ENCODE results near the gene GDPD5.

Gene GDPD5

DNA sequence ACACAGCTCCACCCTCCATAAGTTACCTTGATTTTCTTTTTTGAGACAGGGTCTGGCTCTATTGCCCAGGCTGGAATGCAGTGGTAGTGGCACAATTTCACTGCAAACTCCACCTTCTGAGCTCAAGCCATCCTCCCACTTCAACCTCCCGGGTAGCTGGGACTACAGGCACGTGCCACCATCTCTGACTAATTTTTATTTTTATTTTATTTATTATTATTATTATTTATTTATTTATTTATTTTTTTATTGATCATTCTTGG is 116.9 kb downstream of the GDPD5 start:
- Histone ChIP-seq H3K79me2 (ENCODE audit: insufficient read depth, low read length) (0 out of 2 replicates have a peak, but pooled peaks cover under 1% of the 10 kb centered on the region), H3F3A (ENCODE audit: insufficient read depth, low read length) (no peaks in the 10 kb centered on the region; the same call in 1 of the 2 replicates), H3K27ac (ENCODE audit: low read depth, low read length, poor library complexity, severe bottlenecking) (no peak overlapping the region)

DNA sequence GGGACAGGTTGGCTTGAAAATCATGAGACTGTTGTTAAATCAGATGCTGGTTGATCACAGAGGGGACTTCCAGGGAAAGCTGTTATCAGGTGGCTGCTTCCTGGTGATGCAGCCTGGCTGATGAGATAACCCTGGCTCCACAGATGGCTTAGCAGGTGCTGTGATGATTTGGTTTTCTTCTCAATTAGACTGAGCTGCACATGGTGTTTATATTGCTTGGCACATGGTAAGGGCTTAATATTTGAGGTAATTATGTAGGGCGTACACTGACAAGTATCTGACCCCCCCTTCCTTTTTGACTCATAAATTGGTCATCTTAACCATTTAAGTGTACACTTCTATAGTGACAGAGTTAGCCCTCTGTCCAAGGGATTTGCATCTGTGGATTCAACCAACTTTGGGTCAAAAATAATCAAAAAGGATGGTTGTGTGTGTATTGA is 119.4 kb downstream of the GDPD5 start:
- Histone ChIP-seq H3K4me2 (ENCODE audit: low read length) (no peak overlapping the region), H3K4me3 (ENCODE audit: low read depth, low read length, poor library complexity, severe bottlenecking) (no peak overlapping the region), H3K79me2 (ENCODE audit: insufficient read depth, low read length) (peaks cover 26% of the 10 kb centered on the region), H3K36me3 (ENCODE audit: insufficient read depth, low read length) (peaks cover 73% of the 10 kb centered on the region), H3F3A (ENCODE audit: insufficient read depth, low read length) (no peaks in the 10 kb centered on the region; the same call in 1 of the 2 replicates), H3K9ac (ENCODE audit: low read length) (no peak overlapping the region), H3K27me3 (ENCODE audit: insufficient read depth, low read length) (no peaks in the 10 kb centered on the region), H3K4me1 (ENCODE audit: insufficient read depth, low read length, severe bottlenecking) (peaks cover 21% of the 10 kb centered on the region), H3K27ac (ENCODE audit: low read depth, low read length, poor library complexity, severe bottlenecking) (no peak overlapping the region), H3K9me3 (ENCODE audit: low read length) (no peaks in the 10 kb centered on the region), H4K20me1 (ENCODE audit: insufficient read depth, low read length) (peaks cover 12% of the 10 kb centered on the region), H3K9me2 (ENCODE audit: low read depth, low read length) (no peaks in the 10 kb centered on the region), H2AFZ (ENCODE audit: low read length) (no peak overlapping the region)
- TF ChIP-seq EZH2 (IDR thresholded peaks at IDR 0.05; ENCODE audit: borderline replicate concordance, low read length): no peak
- TF ChIP-seq, protein P1, sequence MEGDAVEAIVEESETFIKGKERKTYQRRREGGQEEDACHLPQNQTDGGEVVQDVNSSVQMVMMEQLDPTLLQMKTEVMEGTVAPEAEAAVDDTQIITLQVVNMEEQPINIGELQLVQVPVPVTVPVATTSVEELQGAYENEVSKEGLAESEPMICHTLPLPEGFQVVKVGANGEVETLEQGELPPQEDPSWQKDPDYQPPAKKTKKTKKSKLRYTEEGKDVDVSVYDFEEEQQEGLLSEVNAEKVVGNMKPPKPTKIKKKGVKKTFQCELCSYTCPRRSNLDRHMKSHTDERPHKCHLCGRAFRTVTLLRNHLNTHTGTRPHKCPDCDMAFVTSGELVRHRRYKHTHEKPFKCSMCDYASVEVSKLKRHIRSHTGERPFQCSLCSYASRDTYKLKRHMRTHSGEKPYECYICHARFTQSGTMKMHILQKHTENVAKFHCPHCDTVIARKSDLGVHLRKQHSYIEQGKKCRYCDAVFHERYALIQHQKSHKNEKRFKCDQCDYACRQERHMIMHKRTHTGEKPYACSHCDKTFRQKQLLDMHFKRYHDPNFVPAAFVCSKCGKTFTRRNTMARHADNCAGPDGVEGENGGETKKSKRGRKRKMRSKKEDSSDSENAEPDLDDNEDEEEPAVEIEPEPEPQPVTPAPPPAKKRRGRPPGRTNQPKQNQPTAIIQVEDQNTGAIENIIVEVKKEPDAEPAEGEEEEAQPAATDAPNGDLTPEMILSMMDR (IDR thresholded peaks at IDR 0.05; ENCODE audit: low read length): no peak

More for the DNA sequence above, 116.9 kb downstream of the GDPD5 start:
- Histone ChIP-seq H2AFZ (ENCODE audit: low read length) (no peak overlapping the region), H3K4me1 (ENCODE audit: insufficient read depth, low read length, severe bottlenecking) (no peaks in the 10 kb centered on the region), H3K9ac (ENCODE audit: low read length) (no peak overlapping the region), H3K4me2 (ENCODE audit: low read length) (no peak overlapping the region), H3K27me3 (ENCODE audit: insufficient read depth, low read length) (no peaks in the 10 kb centered on the region), H3K36me3 (ENCODE audit: insufficient read depth, low read length) (peaks cover 70% of the 10 kb centered on the region), H3K9me2 (ENCODE audit: low read depth, low read length) (no peaks in the 10 kb centered on the region), H3K4me3 (ENCODE audit: low read depth, low read length, poor library complexity, severe bottlenecking) (no peak overlapping the region), H4K20me1 (ENCODE audit: insufficient read depth, low read length) (peaks cover 3% of the 10 kb centered on the region; the same call in 1 of the 2 replicates), H3K9me3 (ENCODE audit: low read length) (no peaks in the 10 kb centered on the region)
- no peak for TF ChIP-seq EZH2 (IDR thresholded peaks at IDR 0.05; ENCODE audit: borderline replicate concordance, low read length)
- TF ChIP-seq, protein P1 (IDR thresholded peaks at IDR 0.05; ENCODE audit: low read length): no peak

DNA sequence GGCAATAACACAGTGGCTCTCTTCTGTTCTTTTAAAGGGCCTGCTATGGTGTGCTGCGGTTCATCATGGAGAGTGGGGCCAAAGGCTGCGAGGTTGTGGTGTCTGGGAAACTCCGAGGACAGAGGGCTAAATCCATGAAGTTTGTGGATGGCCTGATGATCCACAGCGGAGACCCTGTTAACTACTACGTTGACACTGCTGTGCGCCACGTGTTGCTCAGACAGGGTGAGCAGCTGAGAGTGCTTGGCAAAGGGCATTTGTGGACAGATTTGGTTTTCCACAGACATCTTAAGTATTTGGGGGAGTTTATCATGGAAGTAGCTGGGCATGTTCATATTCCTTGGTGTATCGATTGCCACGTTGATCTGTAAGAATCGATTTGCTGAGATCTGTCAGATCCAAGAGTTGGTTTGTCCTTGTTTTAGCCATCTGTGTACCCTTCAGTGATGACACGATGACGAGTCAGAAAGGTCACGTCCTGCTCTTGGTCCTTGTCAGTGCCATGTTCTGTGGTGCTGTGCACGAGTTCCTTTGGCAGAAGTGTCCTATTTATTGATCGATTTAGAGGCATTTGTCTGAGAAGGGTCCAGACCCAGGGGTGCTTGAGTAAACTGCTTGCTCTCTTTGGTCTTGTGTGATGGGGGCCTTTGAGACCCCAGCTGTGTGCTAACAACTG is 121.6 kb downstream of the GDPD5 start:
- H3K4me2 ChIP-seq (ENCODE audit: low read length): no peak overlapping the region
- H3K4me3 ChIP-seq (ENCODE audit: low read depth, low read length, poor library complexity, severe bottlenecking): no peak overlapping the region
- H4K20me1 ChIP-seq (ENCODE audit: insufficient read depth, low read length): peaks cover 13% of the 10 kb centered on the region
- peaks cover 46% of the 10 kb centered on the region for H3K79me2 ChIP-seq (ENCODE audit: insufficient read depth, low read length)
- H3K27me3 ChIP-seq (ENCODE audit: insufficient read depth, low read length): no peaks in the 10 kb centered on the region
- no peak for TF ChIP-seq EZH2 (IDR thresholded peaks at IDR 0.05; ENCODE audit: borderline replicate concordance, low read length)
- TF ChIP-seq, protein P1 (IDR thresholded peaks at IDR 0.05; ENCODE audit: low read length): no peak
- no peaks in the 10 kb centered on the region; the same call in 1 of the 2 replicates for H3F3A ChIP-seq (ENCODE audit: insufficient read depth, low read length)
- no peaks in the 10 kb centered on the region for H3K9me3 ChIP-seq (ENCODE audit: low read length)
- H3K27ac ChIP-seq (ENCODE audit: low read depth, low read length, poor library complexity, severe bottlenecking): no peak overlapping the region
- H2AFZ ChIP-seq (ENCODE audit: low read length): no peak overlapping the region
- no peak overlapping the region for H3K9ac ChIP-seq (ENCODE audit: low read length)
- H3K36me3 ChIP-seq (ENCODE audit: insufficient read depth, low read length): peaks cover 91% of the 10 kb centered on the region
- no peaks in the 10 kb centered on the region for H3K9me2 ChIP-seq (ENCODE audit: low read depth, low read length)
- peaks cover 26% of the 10 kb centered on the region for H3K4me1 ChIP-seq (ENCODE audit: insufficient read depth, low read length, severe bottlenecking)
